NCI-H2227 (cell line): ENCODE data around the gene RNGTT.
"Not testable (repeated sequence)": the region's sequence is repeated elsewhere in the genome, so short reads cannot be mapped to it uniquely, and the experiment has no call there.

Source experiments
- DNase-seq: peaks from one replicate; lab custom pipeline; 2025; ENCODE audit not compliant: unreplicated experiment; lab: John Stamatoyannopoulos, UW

RNGTT gene

DNA sequence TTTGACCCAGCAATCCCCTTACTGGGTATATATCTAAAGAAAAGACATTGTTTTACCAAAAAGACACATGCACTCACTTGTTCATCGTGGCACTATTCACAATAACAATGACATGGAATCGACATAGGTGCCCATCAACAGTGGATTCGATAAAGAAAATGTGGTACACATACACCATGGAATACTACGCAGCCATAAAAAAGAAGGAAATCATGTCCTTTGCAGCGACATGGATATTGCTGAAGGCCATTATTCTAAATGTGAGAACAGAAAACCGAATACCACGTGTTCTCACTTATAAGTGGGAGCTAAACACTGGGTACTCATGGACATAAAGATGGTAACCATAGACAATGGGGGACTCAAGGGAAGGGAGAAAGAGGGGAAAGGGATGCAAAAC is 222.3 kb downstream of the RNGTT start:
- no peak for DNase-seq

DNA sequence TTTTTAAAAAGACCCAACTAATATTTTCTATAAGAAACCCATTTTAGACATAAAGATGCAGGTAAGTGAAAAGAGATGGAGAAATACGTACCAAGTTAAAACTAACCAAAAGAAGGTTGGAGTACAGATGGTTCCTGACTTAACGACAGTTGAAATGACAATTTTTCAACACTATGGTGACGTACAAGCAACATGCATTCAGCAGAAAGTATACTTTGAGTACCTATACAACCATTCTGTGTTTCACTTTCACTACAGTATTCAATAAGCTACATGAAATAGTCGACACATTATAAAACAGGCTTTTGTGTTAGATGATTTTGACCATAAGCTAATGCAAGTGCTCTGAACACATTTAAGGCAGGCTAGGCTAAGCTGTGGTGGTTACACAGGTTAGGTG is 228.9 kb downstream of the RNGTT start:
- no peak for DNase-seq

DNA sequence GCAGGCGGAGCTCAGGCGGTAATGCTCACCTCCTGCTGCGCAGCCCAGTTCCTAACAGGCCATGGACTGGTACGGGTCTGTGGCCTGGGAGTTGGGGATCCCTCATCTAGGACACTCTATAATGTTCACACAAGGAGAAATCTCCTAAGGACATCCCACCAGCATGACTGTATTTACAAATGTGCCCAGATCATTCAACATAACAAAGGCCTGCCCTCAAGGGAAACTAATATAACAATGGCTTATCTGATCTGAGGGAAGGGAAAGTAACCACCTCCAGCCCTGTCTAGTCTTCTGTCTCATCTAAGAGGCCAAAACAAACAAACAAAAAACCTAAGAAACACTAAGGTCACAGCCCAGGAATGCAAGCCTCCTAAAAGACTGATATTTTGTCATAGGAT is 232.8 kb downstream of the RNGTT start:
- no peak for DNase-seq

DNA sequence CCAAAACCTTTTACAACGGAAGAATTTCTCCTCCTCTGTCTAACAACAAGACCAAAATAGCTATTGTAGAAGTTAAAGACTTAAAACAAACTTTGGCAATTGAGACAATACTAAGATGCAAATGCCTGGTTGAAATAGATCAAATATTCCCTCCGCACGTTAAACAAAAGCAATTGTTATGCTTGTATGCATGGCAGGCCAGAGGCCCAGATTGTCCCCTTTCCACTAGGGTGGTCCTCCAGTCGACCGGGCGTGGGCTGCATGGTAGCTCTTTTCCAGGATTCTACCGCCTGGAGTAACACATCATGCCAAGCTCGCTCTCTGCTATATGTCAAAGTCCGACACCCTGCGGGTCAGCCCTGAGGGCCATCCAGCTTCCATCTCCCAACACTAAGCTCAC is 234.7 kb downstream of the RNGTT start:
- DNase-seq: no peak

DNA sequence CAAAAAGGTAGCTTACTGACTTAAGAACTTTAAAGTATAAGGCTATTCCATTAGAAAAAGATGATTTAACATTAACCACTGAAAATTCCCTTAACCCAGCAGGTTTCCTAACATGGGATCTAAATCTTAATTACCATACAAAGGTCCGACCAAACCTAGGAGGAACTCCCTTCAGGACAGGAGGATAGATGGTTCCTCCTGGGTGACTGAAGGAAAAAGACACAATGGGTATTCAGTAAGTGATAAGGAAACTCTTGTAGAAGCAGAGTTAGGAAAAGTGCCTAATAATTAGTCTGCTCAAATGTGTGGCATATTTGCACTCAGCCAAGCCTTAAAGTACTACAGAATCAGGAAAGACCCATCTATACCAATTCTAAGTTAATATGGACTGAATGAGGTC is 237.0 kb downstream of the RNGTT start:
- not testable (repeated sequence) for DNase-seq

DNA sequence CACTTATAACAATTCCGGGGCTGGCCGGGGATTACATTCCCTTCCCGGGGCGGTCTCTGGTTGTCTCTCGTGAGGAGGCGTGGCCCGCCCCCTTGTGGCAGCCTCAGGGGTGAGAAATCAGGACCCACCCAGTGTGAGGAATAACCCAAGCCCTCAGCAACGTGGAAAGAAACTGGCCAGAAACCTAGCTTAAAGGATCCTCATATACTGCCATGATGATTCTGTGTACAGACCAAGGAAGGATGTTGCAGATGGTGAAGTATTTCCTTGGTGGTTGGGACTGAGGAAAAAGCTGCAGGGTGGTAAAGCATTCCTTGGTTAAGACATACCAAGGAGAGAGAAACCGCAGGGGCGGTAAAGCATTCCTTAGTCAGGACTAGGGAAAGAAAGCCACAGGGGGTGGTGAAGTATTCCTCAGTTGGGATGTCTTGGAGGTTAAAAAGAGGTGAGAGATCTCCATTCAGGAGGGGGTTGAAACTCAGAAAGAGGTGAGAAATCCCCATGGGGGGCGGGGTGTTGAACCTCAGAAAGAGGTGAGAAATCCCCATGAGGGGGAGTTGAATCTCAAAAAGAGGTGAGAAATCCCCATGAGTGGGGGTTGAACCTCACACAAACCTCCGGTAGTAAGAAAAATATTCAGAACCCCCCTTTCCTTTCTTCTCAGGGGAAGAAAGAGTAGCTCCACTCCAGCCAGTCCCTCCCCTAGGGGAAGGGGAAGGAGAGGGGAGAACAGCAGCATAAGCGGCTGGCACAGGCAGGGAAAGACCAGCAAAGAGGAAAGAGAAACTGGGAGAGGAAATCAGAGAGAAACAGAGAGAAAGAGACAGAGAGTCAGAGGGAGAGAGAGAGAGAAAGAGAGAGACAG is 238.1 kb downstream of the RNGTT start:
- no peak for DNase-seq

DNA sequence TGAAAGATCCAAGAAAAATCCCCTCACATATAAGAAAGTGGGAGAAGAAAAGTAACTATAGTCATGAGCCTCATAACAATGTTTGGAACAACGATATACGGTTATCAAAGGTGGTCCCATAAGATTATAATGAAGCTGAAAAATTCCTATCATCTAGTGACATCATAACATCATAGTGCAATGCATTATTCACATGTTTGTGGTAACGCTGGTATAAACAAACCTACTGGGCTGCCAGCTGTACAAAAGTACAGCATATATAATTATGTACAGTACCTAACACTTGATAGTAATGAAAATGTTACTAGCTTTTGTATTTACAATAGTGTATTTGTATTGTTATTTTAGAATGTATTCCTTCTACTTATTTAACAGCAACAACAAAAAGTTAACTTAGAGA is 240.7 kb downstream of the RNGTT start:
- DNase-seq: no peak

DNA sequence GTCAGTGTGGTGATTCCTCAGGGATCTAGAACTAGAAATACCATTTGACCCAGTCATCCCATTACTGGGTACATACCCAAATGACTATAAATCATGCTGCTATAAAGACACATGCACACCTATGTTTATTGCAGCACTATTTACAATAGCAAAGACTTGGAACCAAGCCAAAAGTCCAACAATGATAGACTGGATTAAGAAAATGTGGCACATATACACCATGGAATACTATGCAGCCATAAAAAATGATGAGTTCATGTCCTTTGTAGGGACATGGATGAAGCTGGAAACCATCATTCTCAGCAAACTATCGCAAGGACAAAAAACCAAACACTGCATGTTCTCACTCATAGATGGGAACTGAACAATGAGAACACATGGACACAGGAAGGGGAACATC is 247.0 kb downstream of the RNGTT start:
- not testable (repeated sequence) for DNase-seq

DNA sequence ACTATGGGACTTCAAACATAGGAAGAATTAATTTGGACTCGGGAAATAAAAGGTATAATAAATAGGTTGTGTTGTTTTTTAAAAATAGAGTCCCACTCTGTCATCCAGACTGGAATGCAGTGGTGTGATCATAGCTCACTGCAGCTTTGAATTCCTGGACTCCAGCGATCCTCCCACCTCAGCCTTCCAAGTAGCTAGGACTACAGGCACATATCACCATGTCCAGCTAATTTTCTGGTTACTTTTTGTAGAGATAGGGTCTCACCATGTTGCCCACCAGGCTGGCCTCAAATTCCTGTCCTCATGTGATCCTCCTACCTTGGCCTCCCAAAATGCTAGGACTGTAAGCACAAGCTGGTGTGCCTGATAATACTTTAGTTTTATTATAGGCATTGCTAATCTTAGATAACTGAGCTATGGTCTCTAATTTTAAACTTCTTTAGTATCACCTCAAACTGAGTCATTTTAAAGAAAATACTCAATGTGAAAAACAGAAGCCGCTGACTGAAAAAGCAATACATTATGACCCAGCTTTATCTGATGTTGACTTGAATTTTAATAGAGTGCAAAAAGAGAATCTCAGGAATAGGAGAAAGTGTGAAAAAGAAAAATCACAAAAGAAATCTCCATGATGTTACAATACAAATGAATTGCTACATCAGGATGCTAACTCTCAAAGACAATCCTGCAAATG is 251.0 kb downstream of the RNGTT start:
- DNase-seq: no peak

DNA sequence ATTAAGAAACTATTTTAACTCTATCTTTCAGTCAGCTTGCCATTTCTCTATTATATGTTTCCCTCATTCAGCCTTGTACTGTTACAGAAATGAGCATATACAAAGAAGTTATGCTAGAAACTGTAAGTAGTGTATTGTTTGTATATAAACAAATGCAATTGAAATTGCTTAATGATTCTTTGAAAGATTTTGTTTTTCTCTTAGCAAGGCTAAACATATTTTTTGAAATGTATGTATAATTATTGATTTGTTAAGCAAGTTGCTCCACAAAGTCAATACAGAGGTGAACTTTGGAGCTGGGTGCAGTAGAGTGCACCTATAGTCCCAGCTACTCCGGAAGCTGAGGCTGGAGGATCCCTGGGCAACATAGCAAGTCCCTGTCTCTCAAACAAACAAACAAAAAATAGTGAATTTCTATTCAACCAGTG is 253.6 kb downstream of the RNGTT start:
- no peak for DNase-seq

DNA sequence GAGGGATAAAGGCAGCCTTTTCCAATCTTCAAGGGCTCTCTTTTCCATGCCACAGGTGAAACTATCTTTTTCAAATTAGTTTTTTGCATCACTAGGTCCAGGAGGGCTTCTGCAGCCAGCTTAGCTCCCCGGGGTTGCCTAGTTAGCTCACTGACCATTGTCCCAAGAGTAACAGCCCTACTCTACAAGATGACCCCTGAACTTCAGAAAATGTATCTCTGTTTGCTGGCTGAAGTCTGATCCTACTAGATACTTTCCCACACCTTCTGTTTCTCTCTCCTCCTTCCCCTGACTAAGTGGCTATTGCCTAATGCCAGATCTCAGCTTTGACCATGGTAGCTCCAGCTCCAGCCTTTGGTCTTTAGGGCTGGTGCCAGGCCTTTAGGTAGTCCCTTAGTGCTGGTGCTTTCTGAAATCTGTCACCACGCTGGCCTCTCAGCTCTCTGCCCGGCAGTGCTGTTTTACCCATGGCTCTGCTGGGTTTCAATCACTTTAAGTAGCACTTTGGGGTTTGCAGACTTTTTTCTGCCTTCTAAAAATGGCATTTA is 255.1 kb downstream of the RNGTT start:
- no peak for DNase-seq

DNA sequence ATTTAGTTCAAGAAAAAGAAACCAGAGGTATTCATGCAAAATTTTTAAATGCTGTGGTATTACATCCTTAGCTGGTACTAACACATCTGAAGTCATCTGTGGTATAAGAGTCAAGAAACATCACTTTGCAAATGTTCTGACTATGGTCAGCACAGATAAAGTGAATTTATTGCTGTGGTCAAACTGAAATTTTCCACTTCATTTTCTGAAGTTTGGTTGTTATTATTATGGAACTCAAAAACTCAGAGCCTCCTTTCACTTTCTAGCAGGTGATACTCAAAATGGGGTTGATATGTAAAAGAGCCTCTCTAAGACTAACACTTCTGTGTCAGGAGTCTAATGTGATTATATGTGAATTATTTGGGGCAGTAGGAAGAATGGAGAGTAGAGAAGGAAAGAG is 257.8 kb downstream of the RNGTT start:
- no peak for DNase-seq

DNA sequence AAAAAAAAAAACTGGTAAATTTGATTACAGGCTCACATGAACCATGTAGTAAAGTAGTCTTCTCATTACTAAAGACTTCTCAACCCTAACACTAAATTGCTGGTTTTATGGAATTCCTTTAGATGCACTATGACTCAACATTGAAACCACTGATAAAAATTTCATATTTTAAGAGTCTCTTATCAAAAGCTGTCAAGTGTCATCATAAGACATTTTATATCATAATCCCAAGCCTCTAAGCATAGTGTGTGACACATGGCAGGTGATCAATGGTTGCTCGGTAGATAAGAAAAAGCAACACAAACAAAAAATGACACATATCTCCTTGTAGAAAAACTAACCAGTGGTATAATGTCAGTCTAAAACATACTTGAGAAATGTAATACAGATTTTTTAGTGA is 258.4 kb downstream of the RNGTT start:
- no peak for DNase-seq

DNA sequence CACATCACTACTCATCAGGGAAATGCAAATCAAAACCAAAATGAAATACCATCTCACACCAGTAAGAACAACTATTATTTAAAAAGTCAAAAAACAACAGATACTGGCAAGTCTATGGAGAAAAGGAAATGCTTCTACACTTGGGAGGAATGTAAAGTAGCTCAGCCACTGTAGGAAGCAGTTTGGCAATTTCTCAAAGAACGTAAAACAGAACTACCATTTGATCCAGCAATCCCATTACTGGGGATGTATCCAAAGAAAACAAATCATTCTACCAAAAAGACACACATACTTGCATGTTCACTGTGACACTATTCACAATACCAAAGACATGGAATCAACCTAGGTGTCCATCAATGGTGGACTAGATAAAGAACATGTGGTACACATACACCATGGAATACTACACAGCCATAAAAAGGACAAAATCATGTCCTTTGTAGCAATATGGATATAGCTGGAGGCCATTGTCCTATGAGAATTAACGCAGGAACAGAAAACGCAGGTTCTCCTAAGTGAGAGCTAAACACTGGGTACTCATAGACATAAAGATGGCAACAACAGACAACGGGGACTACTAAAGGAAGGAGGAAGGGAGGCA is 260.4 kb downstream of the RNGTT start:
- no peak for DNase-seq

DNA sequence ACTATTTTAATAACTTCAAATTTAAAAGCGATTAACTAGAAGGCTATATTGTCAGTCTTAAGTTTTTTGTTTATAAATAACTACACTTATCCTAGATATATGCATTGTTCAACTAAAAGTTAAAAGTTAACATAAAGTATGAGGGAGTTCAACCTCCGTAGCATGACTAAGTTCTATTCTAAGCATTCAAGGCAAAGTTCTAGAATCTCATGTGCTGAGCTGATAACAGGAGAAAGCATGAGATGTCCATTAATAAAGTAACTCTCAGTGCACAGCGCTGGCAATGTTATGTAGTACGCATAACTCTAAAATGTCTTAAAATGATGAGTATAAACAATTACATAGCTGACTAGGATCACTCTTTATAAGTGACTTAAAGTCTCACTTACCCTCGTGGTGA is 264.8 kb downstream of the RNGTT start:
- DNase-seq: no peak

DNA sequence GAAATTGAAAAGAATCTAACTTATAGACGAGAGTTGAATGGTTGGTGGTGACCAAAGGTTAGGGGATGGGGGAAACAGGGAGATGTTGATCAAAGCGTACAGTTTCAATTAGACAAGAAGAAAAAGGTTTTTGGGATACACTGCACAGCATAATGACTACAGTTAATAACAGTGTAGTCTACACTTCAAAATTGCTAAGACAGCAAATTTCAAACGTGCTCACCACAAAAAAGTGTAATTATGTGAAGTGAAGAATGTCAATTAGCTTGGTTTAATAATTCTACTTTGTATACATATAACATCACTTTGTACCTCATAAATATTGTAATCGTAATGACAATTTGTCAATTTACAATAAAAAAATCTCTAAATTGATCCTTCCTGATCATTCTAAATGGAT is 267.5 kb downstream of the RNGTT start:
- no peak for DNase-seq

DNA sequence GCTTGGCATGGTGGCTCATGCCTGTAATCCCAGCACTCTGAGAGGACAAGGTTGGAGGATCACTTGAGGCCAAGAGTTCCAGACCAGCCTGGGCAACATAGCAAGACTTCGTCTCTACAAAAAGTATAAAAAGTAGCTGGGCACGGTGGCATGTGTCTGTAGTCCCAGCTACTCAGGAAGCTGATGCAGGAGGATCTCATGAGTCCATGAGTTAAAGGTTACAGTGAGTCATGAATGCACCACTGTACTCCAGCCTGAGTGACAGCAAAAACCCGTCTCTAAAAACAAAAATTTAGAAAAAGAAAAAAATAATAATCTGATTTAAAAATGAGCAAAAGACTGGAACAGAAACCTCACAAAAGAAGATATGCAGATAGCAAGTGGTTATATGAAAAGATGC is 279.7 kb downstream of the RNGTT start:
- no peak for DNase-seq

DNA sequence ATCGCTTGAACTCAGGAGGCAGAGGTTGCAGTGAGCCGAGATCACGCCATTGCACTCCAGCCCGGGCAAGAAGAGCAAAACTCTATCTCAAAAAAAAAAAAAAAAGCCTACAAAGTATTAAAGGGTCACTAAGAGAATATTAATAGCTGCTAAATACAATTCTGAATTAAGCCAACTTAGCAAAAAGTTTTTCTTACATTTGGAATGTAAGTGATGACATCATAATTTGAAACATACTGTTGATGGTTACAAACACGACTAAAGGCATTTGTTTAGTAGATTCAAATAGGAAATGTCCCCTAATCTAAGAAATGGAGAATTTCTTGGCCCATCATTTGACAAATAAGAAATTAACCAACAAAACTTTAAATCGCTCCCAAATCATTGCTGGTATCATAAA is 282.8 kb downstream of the RNGTT start:
- DNase-seq: no peak

DNA sequence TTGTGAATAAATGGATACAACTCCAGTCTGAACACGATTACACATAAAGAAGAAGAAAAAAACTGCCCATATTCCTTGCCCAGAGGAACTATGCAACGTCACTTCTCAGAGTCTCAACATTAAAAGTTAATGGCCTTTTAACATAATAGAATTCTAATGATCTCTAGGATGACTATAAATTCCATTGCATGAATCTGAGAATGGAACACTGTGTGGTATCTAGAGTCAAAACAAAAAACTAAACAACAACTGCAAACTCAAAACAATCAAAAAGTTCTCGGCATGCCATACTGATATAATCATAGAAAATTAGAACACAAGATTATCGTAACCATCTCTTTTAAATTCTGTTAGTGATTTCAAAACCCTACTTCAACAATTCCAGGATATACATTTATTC is 283.6 kb downstream of the RNGTT start:
- no peak for DNase-seq

DNA sequence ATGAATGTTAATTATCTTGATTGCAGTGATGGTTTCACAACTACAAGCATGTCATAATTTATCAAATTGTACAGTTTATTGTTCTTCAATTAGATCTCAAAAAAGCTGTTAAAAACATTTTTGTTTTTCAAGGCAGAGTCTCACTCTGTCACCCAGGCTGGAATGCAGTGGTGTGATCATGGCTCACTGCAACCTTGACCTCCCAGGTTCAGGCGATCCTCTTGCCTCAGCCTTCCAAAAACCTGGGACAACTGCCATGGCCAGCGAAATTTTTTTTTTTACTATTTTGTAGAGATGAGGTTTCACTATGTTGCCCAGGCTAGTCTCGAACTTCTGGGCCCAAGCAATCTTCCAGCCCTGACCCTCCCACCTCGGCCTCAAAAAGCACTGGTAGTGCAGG is 286.1 kb downstream of the RNGTT start:
- no peak for DNase-seq

DNA sequence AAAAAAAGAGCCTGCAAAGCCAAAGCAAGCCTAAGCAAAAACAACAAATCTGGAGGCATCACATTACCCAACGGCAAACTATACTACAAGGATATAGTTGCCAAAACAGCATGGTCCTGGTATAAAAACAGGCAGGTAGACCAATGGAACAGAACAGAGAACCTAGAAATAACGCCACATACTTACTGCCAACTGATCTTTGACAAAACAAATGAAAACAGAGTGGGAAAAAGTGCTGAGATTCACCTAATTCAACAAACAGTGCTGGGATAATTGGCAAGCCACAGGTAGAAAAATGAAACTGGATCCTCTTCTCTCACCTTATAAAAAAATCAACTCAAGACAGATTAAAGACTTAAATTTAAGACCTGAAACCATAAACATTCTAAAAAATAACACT is 291.8 kb downstream of the RNGTT start:
- DNase-seq: no peak

DNA sequence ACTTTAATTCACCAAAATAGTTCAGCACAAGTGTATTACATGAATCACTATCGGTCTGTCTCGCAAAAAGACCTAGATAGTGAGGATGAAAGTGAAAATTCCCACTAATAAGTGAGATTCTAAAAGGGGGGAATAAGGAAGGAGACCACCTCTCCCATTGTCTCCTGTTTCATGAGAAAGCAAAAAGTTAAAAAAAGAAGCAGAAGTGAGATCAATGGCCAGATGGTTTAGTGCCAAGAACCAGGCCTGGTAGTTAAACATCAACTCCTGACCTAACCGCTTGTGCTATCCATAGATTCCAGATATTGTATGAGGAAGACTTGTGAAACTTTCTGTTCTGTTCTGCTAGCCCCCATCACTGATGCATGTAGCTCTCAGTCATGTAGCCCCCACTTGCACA is 293.0 kb downstream of the RNGTT start:
- no peak for DNase-seq
